Astrocyte of the spinal cord (primary cell): ENCODE measurements around the gene KRT6B.
"Not testable (repeated sequence)": the region's sequence is repeated elsewhere in the genome, so short reads cannot be mapped to it uniquely, and the experiment has no call there.

Experiments
- DNase-seq: peaks from one replicate; pipeline ENCODE4 v3.0.0; 2011; ENCODE audit warnings: low read depth, low spot score
- H3K4me3 ChIP-seq: 2 replicates; pipeline ENCODE4 v1.5.1; 2011; ENCODE audit warnings: low read depth, mild to moderate bottlenecking, low read length, moderate library complexity
- CTCF ChIP-seq: IDR thresholded peaks from 2 replicates; pipeline ENCODE4 v1.5.1; 2012; ENCODE audit warnings: low read depth, mild to moderate bottlenecking, low read length, inconsistent platforms
- in situ Hi-C: cut with HindIII; loops from 2 replicates; pipeline ENCODE4 v1.10.0; 2017; ENCODE audit warnings: low sequenced_read_pairs

The KRT6B gene

GRCh38 chr12:52496054-52496453, 44.1 kb upstream of the KRT6B start:
- H3K4me3 ChIP-seq: no peak overlapping the region
- in situ Hi-C loops: no loop called here
- no peak for TF ChIP-seq CTCF
- no peak for DNase-seq

DNA sequence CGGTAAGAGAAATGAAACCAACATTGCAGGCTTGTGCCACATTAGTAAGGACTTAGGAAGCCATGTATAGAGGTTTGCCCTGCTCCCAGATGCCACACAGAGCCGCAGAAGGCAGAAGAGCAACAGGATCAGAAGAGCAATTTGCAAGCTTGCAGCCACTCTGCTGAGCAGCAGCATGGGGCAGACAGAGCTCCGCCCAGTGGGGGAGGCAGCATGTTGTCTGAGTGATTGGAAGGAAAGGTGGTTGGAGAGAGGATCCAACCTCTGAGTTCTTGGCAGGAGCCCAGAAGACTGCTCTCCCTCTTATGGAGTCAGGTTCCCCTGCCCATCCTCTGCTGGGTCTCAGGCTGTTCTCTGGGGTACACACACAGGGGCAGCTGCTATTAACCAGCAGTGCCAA, 43.4 kb upstream of the KRT6B start:
- H3K4me3 ChIP-seq: no peak overlapping the region
- peak; percentile 24 for DNase-seq
- TF ChIP-seq CTCF: no peak
- in situ Hi-C loops: no loop called here

GRCh38 chr12:52494518-52494917, 42.6 kb upstream of the KRT6B start:
- in situ Hi-C loops: no loop called here
- no peak for DNase-seq
- H3K4me3 ChIP-seq: no peak overlapping the region
- no peak for TF ChIP-seq CTCF

GRCh38 chr12:52494100-52494499, 42.2 kb upstream of the KRT6B start:
- no peak for DNase-seq
- no peak for TF ChIP-seq CTCF
- no peak overlapping the region for H3K4me3 ChIP-seq
- in situ Hi-C loops: no loop called here

- no peak for TF ChIP-seq CTCF
- no peak within 1 kb of the TSS for H3K4me3 ChIP-seq
- DNase-seq: no peak
- in situ Hi-C loops: no loop called here
Observed at GRCh38 chr12:52493172-52493571, 41.2 kb upstream of the KRT6B start, which contains the start of gene KRT6A. KRT6A (minus strand) TSS chr12:52493257; CDS start chr12:52493188, 69 bp downstream.

DNA sequence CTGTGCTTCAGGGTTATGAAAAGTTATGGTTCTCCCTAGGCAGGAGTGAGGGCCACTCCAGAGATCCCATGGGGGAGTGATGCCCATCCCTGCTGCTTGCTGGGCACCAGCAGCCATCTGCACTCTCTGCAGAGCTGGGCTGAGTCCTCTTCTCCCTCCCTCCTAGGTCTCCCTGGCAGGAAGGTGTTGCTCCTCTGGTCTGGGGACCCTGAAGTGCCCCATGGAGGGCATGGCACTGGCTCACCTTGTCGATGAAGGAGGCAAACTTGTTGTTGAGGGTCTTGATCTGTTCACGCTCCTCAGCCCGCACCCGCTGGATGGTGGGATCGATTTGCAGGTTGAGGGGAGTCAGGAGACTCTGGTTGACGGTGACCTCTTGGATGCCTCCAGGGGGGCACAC, 40.5 kb upstream of the KRT6B start:
- in situ Hi-C loops, DNase-seq, H3K4me3 ChIP-seq: not testable (repeated sequence)

- in situ Hi-C loops, DNase-seq, H3K4me3 ChIP-seq: not testable (repeated sequence)
Observed at GRCh38 chr12:52491495-52491894, 39.5 kb upstream of the KRT6B start.

GRCh38 chr12:52488736-52489135, 36.8 kb upstream of the KRT6B start:
- no peak for DNase-seq
- H3K4me3 ChIP-seq: no peak overlapping the region
- in situ Hi-C loops: no loop called here
- TF ChIP-seq CTCF: no peak

DNA sequence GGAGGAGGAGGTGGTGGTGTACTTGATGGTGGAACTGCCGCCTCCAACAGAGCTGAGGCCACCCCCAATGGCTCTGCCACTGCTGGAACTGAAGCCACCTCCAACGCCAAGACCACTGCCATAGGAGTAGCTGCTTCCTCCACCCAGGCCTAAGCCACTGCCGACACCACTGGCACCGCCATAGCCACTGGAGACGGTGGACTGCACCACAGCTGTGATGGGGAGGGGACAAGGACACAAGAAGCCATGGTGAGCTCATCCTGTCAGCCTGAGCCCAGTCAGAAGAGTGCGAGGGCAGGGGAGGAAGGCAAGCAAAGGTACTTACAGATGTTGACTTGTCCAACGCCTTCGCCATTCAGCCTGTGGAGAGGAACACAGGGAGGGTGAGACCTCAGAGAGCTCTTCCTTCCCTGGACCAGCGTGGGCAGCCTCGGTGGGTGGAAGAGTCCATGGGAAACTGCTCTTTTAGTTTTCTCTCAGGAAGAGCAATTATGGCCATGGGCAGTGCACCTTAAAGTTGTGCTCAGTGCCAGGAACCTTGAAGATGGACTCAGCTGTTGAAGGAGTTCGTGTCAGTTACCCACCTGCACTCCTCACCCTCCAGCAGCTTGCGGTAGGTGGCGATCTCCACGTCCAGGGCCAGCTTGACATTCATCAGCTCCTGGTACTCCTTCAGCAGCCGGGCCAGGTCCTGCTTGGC, 35.9 kb upstream of the KRT6B start:
- DNase-seq, in situ Hi-C loops, H3K4me3 ChIP-seq: not testable (repeated sequence)
